HepG2 (cell line): ENCODE results near the gene TMEM225B. TPM values are rescaled to one million over a fixed set of nuclear protein-coding genes. Genes with fewer than 3 reads are reported as not detected.

Experiments
- CCDC6 ChIP-seq: sonication (generic); formaldehyde crosslinking; IDR thresholded peaks from 2 replicates; pipeline ENCODE4 v1.8.1; 2022; ENCODE audit warnings: mild to moderate bottlenecking, missing genetic modification reagents, moderate library complexity
- HNF4G ChIP-seq, 2 experiments: sonication (generic) in 1 of 2; formaldehyde crosslinking in 1 of 2; IDR thresholded peaks; 2 replicates each; pipeline versions ENCODE4 v1.4.0 to v1.6.1; 2011 to 2020; ENCODE audit warnings: borderline replicate concordance in 2 of 2, low read depth in 2 of 2, mild to moderate bottlenecking in 2 of 2, low read length in 1 of 2, missing genetic modification reagents in 1 of 2, moderate library complexity in 1 of 2
- IKZF5 ChIP-seq: IDR thresholded peaks from 2 replicates; pipeline ENCODE4 v1.6.1; 2018; ENCODE audit warnings: missing genetic modification reagents, mild to moderate bottlenecking, missing compliant biosample characterization
- KDM5B ChIP-seq: sonication (generic); formaldehyde crosslinking; IDR thresholded peaks from 2 replicates; pipeline ENCODE4 v1.4.0; 2020; ENCODE audit warnings: missing genetic modification reagents, mild to moderate bottlenecking, borderline replicate concordance
- ONECUT2 ChIP-seq: sonication (generic); formaldehyde crosslinking; IDR thresholded peaks from 2 replicates; pipeline ENCODE4 v1.4.0; 2020; ENCODE audit warnings: missing genetic modification reagents
- PTBP1 ChIP-seq: fragments of 200-400 bp; formaldehyde crosslinking; IDR thresholded peaks from 2 replicates; pipeline ENCODE4 v1.6.1; 2018; ENCODE audit warnings: low read length, low read depth; ENCODE audit not compliant: poor library complexity, severe bottlenecking
- RXRA ChIP-seq: sonication (generic); formaldehyde crosslinking; IDR thresholded peaks from 2 replicates; pipeline ENCODE4 v1.5.1; 2020; ENCODE audit warnings: missing genetic modification reagents
- TAF15 ChIP-seq: fragments of 200-400 bp; formaldehyde crosslinking; IDR thresholded peaks from one replicate; pipeline ENCODE4 v1.6.1; 2018; ENCODE audit warnings: mild to moderate bottlenecking, low read depth, low read length; ENCODE audit not compliant: poor library complexity, severe bottlenecking
- TIGD3 ChIP-seq: sonication (generic); formaldehyde crosslinking; IDR thresholded peaks from 2 replicates; pipeline ENCODE4 v1.5.1; 2020; ENCODE audit warnings: mild to moderate bottlenecking, missing genetic modification reagents, borderline replicate concordance
- ZNF142 ChIP-seq: sonication (generic); formaldehyde crosslinking; IDR thresholded peaks from 2 replicates; pipeline ENCODE4 v1.4.0; 2020; ENCODE audit warnings: missing genetic modification reagents
- ZNF17 ChIP-seq: sonication (generic); formaldehyde crosslinking; IDR thresholded peaks from 2 replicates; pipeline ENCODE4 v1.5.0; 2020; ENCODE audit warnings: mild to moderate bottlenecking, missing genetic modification reagents
- ZNF30 ChIP-seq: sonication (generic); formaldehyde crosslinking; IDR thresholded peaks from 2 replicates; pipeline ENCODE4 v1.5.0; 2020; ENCODE audit warnings: mild to moderate bottlenecking, missing genetic modification reagents
- ZNF616 ChIP-seq: sonication (generic); formaldehyde crosslinking; IDR thresholded peaks from 2 replicates; pipeline ENCODE4 v1.5.0; 2020; ENCODE audit warnings: low read depth, mild to moderate bottlenecking, missing genetic modification reagents
- ZNF841 ChIP-seq: sonication (generic); formaldehyde crosslinking; IDR thresholded peaks from 2 replicates; pipeline ENCODE4 v1.8.1; 2023; ENCODE audit warnings: missing genetic modification reagents, borderline replicate concordance
- polyA plus RNA-seq, 8 experiments: library from polyadenylated mRNA; depleted of rRNA in 3 of 8; stranded (reverse) in 7 of 8; unstranded in 1 of 8; fragments of >200 nt; fragmentation: Illumina TruSeq in 4 of 8; extraction: Trizol in 4 of 8; gene quantifications; 2 replicates each; pipeline versions ENCODE4 v1.2.1 to v1.2.3, GENCODE V29; 2011 to 2016; ENCODE audit warnings: low read depth in 4 of 8, missing spikeins in 1 of 8, mixed read lengths in 1 of 8; ENCODE audit not compliant: insufficient read depth in 1 of 8
- total RNA-seq, 5 experiments: library from RNA; depleted of rRNA; stranded (reverse); fragments of >200 nt; fragmentation: Illumina TruSeq; extraction: Trizol; gene quantifications; 2 replicates each; pipeline ENCODE4 v1.2.3, GENCODE V29; 2016; ENCODE audit warnings: low read depth in 1 of 5
- TF ChIP-seq, protein P1 (sequence below): sonication (generic); formaldehyde crosslinking; conservative IDR thresholded peaks from 2 replicates; pipeline ENCODE4 v1.8.0; 2022; ENCODE audit warnings: mild to moderate bottlenecking, moderate library complexity, missing genetic modification reagents
- TF ChIP-seq, protein P2 (sequence below): sonication (generic); formaldehyde crosslinking; IDR thresholded peaks from 2 replicates; pipeline ENCODE4 v1.5.0; 2020; ENCODE audit warnings: missing genetic modification reagents

The TMEM225B gene
- total and polyA plus RNA-seq, 2 of the 13 experiments (the other 11 are each of a cell fraction or from before 2014, with no cell fraction given): 0.78 to 0.95 TPM

DNA sequence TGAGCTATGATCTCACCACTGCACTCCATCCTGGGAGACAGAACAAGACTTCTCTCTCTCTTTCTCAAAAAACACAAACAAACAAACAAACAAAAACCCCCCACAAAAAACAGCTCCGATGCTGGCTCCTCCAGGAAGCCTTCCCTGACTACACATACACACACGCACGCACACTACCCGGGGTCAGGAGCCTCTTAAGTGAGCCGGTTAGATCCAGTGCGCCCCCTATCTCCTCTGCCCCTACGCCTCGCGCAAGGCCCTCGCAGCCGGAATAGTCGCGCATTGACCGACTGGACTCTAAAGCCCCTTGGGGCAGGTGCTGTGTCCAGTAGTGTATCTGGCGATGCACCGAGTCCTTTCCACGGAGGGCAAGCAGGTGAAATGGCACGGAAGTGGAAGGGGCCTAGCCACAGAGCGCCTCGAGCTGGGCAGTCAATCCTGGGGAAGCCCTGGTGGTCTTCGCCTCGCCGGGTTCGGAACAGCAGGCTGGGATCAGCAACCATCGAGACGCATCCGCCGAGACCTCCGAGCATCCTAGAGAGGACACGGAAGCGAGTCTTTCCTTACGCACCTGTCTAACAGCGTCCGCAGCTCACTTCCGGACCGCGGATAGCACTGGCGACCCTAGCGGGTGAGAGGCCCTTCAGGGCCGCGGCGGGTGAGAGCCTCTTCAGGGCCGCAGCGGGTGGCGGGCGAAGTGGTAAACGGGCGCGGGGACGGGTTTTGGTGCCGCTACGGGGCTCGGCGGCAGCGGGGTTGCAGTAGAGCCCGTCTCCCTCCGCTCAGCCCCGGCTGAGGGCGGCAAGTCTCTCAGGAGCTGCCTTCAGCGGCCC lies 18.5 kb downstream of the TMEM225B start, which contains the start of gene ZSCAN25 (continued):
- peak; percentile 73 for TF ChIP-seq CCDC6 (CRISPR knock-in tag)
- TF ChIP-seq PTBP1: no peak
- no peak for TF ChIP-seq ONECUT2 (CRISPR knock-in tag)
- TF ChIP-seq RXRA (CRISPR knock-in tag): peak; percentile 81
- no peak for TF ChIP-seq ZNF841
- TF ChIP-seq TIGD3 (CRISPR knock-in tag): peak; percentile 63
- peak; percentile 44 for TF ChIP-seq ZNF30 (CRISPR knock-in tag)
- peak; percentile 80; the same call in 1 of the 2 replicates for TF ChIP-seq KDM5B (CRISPR knock-in tag)
- TF ChIP-seq ZNF17 (CRISPR knock-in tag): no peak
- peak; percentile 18; the same call in 1 of the 2 replicates for TF ChIP-seq HNF4G (IDR thresholded peaks at IDR 0.05; ENCODE audit: borderline replicate concordance, low read depth, low read length)
- no peak for TF ChIP-seq HNF4G (CRISPR knock-in tag; IDR thresholded peaks at IDR 0.05; ENCODE audit: borderline replicate concordance, low read depth)
- TF ChIP-seq, protein P1, sequence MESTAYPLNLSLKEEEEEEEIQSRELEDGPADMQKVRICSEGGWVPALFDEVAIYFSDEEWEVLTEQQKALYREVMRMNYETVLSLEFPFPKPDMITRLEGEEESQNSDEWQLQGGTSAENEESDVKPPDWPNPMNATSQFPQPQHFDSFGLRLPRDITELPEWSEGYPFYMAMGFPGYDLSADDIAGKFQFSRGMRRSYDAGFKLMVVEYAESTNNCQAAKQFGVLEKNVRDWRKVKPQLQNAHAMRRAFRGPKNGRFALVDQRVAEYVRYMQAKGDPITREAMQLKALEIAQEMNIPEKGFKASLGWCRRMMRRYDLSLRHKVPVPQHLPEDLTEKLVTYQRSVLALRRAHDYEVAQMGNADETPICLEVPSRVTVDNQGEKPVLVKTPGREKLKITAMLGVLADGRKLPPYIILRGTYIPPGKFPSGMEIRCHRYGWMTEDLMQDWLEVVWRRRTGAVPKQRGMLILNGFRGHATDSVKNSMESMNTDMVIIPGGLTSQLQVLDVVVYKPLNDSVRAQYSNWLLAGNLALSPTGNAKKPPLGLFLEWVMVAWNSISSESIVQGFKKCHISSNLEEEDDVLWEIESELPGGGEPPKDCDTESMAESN (CRISPR knock-in tag): peak; percentile 91
- TF ChIP-seq TAF15: peak; percentile 81
- peak; percentile 83; the same call in 1 of the 2 replicates for TF ChIP-seq IKZF5 (CRISPR knock-in tag)
- peak; percentile 92 for TF ChIP-seq ZNF142
- TF ChIP-seq, protein P2, sequence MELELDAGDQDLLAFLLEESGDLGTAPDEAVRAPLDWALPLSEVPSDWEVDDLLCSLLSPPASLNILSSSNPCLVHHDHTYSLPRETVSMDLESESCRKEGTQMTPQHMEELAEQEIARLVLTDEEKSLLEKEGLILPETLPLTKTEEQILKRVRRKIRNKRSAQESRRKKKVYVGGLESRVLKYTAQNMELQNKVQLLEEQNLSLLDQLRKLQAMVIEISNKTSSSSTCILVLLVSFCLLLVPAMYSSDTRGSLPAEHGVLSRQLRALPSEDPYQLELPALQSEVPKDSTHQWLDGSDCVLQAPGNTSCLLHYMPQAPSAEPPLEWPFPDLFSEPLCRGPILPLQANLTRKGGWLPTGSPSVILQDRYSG (CRISPR knock-in tag): 0 out of 2 replicates have a peak, but pooled peaks have one; percentile 84
- TF ChIP-seq ZNF616 (CRISPR knock-in tag): 0 out of 2 replicates have a peak, but pooled peaks have one; percentile 60
